IPS-NIHi7 (cell line): ENCODE data around the gene KXD1.

ENCODE experiments used
- DNase-seq: peaks from one replicate; pipeline ENCODE4 v3.0.0; 2012; ENCODE audit warnings: mixed read lengths; ENCODE audit errors: extremely low spot score

Gene KXD1

DNA sequence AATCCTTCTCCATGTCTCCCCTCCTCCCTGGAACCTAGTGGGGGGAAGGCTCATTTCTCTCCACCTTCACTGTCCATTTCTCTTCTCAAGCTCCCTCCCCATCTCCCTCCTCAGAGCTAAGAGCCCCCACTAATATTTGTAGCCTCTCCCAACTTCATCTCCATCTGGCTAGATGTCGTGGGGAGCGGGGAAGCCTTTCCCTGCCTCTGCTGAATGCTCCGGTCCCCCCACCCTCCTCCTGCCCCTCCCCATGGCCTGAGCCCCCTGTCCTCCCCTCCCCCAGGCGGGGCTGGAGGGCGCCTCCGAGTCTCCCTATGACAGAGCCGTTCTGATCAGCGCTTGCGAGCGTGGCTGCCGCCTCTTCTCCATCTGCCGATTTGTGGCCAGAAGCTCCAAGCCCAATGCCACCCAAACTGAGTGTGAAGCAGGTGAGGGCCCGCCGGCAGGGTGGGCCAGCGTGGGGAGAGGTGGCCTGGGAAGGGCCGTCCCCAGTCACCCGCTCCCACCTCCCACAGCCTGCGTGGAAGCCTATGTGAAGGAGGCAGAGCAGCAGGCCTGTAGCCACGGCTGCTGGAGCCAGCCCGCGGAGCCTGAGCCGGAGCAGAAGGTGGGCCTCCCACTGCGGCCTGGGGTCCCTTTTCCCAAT is 56.0 kb downstream of the KXD1 start:
- no peak for DNase-seq

DNA sequence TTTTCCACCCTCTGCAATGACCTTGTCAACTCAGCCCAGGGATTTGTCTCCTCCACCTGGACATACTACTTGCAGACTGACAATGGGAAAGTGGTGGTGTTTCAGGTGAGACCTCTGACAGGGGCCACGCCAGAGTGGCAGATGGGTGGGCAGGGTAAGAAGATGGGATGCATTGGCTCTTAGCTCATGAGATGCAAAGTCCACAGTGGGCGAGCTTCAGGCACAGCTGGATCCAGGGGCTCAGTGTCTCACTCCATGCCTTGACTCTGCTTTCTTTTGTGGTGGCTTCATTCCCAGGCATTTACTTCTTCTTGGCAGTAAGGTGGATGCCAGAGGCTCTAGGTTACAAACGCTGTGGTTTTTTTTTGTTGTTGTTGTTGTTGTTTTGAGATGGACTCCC is 58.4 kb downstream of the KXD1 start:
- no peak for DNase-seq

DNA sequence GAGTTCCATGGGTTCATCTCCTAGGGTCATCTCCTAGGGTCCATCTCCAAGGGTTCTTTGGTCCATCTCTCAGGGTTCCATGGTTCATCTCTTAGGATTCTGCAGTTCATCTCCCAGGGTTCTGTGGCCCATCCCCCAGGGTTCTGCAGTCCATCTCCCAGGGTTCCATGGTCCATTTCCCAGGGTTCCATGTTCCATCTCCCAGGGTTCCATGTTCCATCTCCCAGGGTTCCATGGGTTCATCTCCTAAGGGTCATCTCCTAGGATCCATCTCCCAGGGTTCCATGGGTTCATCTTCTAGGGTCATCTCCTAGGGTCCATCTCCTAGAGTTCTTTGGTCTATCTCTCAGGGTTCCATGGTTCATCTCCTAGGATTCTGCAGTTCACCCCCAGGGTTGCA is 59.9 kb downstream of the KXD1 start:
- DNase-seq: no peak

DNA sequence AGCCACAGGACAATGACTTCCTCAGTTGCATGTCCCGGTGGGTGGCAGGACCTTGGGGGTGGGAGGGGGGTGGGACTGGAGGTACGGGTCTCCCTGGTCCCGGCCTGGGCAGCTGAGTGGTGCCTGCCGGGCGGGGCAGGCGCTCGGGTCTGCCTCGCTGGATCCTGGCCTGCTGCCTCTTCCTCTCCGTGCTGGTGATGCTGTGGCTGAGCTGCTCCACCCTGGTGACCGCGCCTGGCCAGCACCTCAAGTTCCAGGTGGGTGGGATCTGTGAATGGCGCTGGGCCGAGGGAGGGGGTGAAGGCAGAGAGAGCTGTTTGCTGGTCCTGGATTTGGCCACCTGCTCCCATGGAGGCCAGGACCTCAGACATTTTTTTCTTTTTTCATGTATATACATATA is 60.6 kb downstream of the KXD1 start:
- DNase-seq: no peak
